ENCODE measurements around the gene POGLUT3.

DNA sequence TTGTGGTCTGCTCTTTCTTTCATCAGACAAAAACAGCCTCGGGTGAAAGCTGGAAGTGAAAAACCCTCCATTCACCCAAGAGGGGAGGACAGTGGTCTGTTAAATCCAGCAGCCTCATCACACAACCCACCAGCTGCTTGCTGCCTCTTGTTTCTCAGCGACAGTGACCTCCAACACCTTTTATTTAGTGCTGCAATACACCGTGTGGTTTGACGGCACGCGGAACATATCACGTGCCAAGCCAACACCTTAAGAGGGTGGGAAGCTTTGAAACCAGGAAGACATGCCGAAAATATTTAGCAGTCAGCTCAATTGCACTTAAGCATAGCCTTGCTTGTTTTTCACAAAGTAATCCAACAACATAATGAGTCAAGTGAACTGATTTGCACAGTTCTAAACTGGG lies 39.8 kb upstream of the POGLUT3 start:
- no peak for TF ChIP-seq AFF4 (CRISPR knock-in tag; IDR thresholded peaks at IDR 0.05; ENCODE audit: borderline replicate concordance)
- no peak for TF ChIP-seq NFE2L1 (CRISPR knock-in tag; IDR thresholded peaks at IDR 0.05)
- TF ChIP-seq FOXP1 (CRISPR knock-in tag; IDR thresholded peaks at IDR 0.05; ENCODE audit: borderline replicate concordance), result no peak
- TF ChIP-seq JAZF1 (CRISPR knock-in tag; IDR thresholded peaks at IDR 0.05), result no peak
- no peak for TF ChIP-seq CTCF (IDR thresholded peaks at IDR 0.05)
- no peak for TF ChIP-seq ZNF263 (CRISPR knock-in tag; IDR thresholded peaks at IDR 0.05; ENCODE audit: low read depth)
- no peak for TF ChIP-seq ESRRA (CRISPR knock-in tag; IDR thresholded peaks at IDR 0.05; ENCODE audit: borderline replicate concordance)
- TF ChIP-seq SP1 (CRISPR knock-in tag; conservative IDR thresholded peaks at IDR 0.05), result no peak
- no peak for TF ChIP-seq RELA (CRISPR knock-in tag; IDR thresholded peaks at IDR 0.05; ENCODE audit: borderline replicate concordance)
- TF ChIP-seq NFYB (CRISPR knock-in tag; conservative IDR thresholded peaks at IDR 0.05; ENCODE audit: low read depth), result no peak
- TF ChIP-seq KAT7 (CRISPR knock-in tag; IDR thresholded peaks at IDR 0.05; ENCODE audit: borderline replicate concordance), result no peak
- no peak for TF ChIP-seq USF1 (CRISPR knock-in tag; IDR thresholded peaks at IDR 0.05)
- TF ChIP-seq, protein P1, sequence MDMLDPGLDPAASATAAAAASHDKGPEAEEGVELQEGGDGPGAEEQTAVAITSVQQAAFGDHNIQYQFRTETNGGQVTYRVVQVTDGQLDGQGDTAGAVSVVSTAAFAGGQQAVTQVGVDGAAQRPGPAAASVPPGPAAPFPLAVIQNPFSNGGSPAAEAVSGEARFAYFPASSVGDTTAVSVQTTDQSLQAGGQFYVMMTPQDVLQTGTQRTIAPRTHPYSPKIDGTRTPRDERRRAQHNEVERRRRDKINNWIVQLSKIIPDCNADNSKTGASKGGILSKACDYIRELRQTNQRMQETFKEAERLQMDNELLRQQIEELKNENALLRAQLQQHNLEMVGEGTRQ (CRISPR knock-in tag; IDR thresholded peaks at IDR 0.05), result no peak
- TF ChIP-seq IRF2 (CRISPR knock-in tag; IDR thresholded peaks at IDR 0.05; ENCODE audit: borderline replicate concordance, low read depth), result no peak
